GM12878 (cell line): ENCODE results near the gene PFN2.

Source experiments
- ATF3 ChIP-seq: IDR thresholded peaks from 2 replicates; pipeline ENCODE4 v1.6.1; 2011; ENCODE audit warnings: low read depth, mild to moderate bottlenecking, low read length, moderate library complexity, borderline replicate concordance; ENCODE audit errors: extremely low read depth
- CTCF ChIP-seq, 3 experiments: IDR thresholded peaks in 2 of 3; conservative IDR thresholded peaks in 1 of 3; 2 replicates each; pipeline ENCODE4 v1.5.1; 2011; ENCODE audit warnings: low read depth in 3 of 3, low read length in 3 of 3, mild to moderate bottlenecking in 3 of 3, control low read depth in 2 of 3, moderate library complexity in 2 of 3, inconsistent platforms in 1 of 3, mixed read lengths in 1 of 3; ENCODE audit not compliant: control insufficient read depth in 2 of 3, insufficient read depth in 1 of 3; ENCODE audit errors: extremely low read depth in 1 of 3
- E4F1 ChIP-seq: fragments of 450-650 bp; IDR thresholded peaks from 2 replicates; pipeline ENCODE4 v1.6.1; 2018; ENCODE audit warnings: borderline replicate concordance, mild to moderate bottlenecking; ENCODE audit not compliant: partially characterized antibody
- ESRRA ChIP-seq: IDR thresholded peaks from 2 replicates; pipeline ENCODE4 v1.6.1; 2012; ENCODE audit warnings: mild to moderate bottlenecking, low read length, improper control_type of control experiment
- MXI1 ChIP-seq: fragments of 150-350 bp; IDR thresholded peaks from 2 replicates; pipeline ENCODE4 v1.6.1; 2011; ENCODE audit warnings: low read depth, mild to moderate bottlenecking, inconsistent platforms, low read length, improper control_type of control experiment
- NR2C2 ChIP-seq: IDR thresholded peaks from 2 replicates; pipeline ENCODE4 v1.6.1; 2011; ENCODE audit warnings: borderline replicate concordance, low read depth; ENCODE audit not compliant: control insufficient read depth, insufficient read length
- POLR2A ChIP-seq: IDR thresholded peaks from 2 replicates; pipeline ENCODE4 v1.6.1; 2011; ENCODE audit warnings: low read depth, mild to moderate bottlenecking, low read length
- POLR2AphosphoS5 ChIP-seq: IDR thresholded peaks from 2 replicates; pipeline ENCODE4 v1.6.1; 2011; ENCODE audit warnings: mild to moderate bottlenecking, low read length, inconsistent platforms
- RBBP5 ChIP-seq: fragments of 200-600 bp; sonication (generic); conservative IDR thresholded peaks from 2 replicates; pipeline ENCODE4 v1.6.1; 2016
- YY1 ChIP-seq: IDR thresholded peaks from 2 replicates; pipeline ENCODE4 v1.6.1; 2011; ENCODE audit warnings: low read depth, mild to moderate bottlenecking, low read length

GRCh38 chr3:149957361-149958125 lies 13.2 kb downstream of the PFN2 start:
- TF ChIP-seq POLR2A = no peak
- no peak for TF ChIP-seq ESRRA
- no peak for TF ChIP-seq E4F1
- TF ChIP-seq NR2C2 = no peak
- TF ChIP-seq CTCF (IDR thresholded peaks at IDR 0.05 in 2 of 3, conservative IDR thresholded peaks at IDR 0.05 in 1 of 3; ENCODE audit: control insufficient read depth in 2 of 3, extremely low read depth in 1 of 3, insufficient read depth in 1 of 3, low read depth in 3 of 3, low read length in 3 of 3) = no peak
- TF ChIP-seq POLR2AphosphoS5 = no peak
- no peak for TF ChIP-seq MXI1
- TF ChIP-seq ATF3 = no peak
- no peak for TF ChIP-seq RBBP5
- TF ChIP-seq YY1 = no peak
